Neural progenitor cell (in vitro differentiated cells): ENCODE measurements around the gene GNA14. TPM values are rescaled to one million over a fixed set of nuclear protein-coding genes. Genes with fewer than 3 reads are reported as not detected.
A peak's percentile ranks its signal among the peaks of the same experiment; 100 is the strongest.

ENCODE experiments used
- DNase-seq: peaks from one replicate; pipeline ENCODE4 v3.0.0-alpha.2; 2016; ENCODE audit warnings: low spot score
- H2AFZ ChIP-seq: fragments of 200-600 bp; sonication (generic); replicated peaks from 2 replicates; pipeline ENCODE4 v1.6.1; 2016; ENCODE audit warnings: antibody characterized with exemption
- H3F3A ChIP-seq: fragments of 200-600 bp; sonication (generic); 2 replicates; pipeline ENCODE4 v1.6.1; 2016; ENCODE audit warnings: antibody characterized with exemption, low read depth
- H3K27ac ChIP-seq: fragments of 200-600 bp; sonication (generic); 2 replicates; pipeline ENCODE4 v1.5.1; 2016; ENCODE audit warnings: mild to moderate bottlenecking
- H3K27me3 ChIP-seq: fragments of 200-600 bp; sonication (generic); 2 replicates; pipeline ENCODE4 v1.6.1; 2016; ENCODE audit warnings: mild to moderate bottlenecking, moderate library complexity
- H3K36me3 ChIP-seq: fragments of 200-600 bp; sonication (generic); 2 replicates; pipeline ENCODE4 v1.5.1; 2016
- H3K4me1 ChIP-seq: fragments of 200-600 bp; sonication (generic); 2 replicates; pipeline ENCODE4 v1.6.1; 2016; ENCODE audit warnings: mixed run types
- H3K4me2 ChIP-seq: fragments of 200-600 bp; sonication (generic); 2 replicates; pipeline ENCODE4 v1.6.1; 2016
- H3K4me3 ChIP-seq: fragments of 200-600 bp; sonication (generic); 2 replicates; pipeline ENCODE4 v1.5.1; 2016
- H3K79me2 ChIP-seq: fragments of 200-600 bp; sonication (generic); 2 replicates; pipeline ENCODE4 v1.6.1; 2016; ENCODE audit warnings: low read depth
- H3K9ac ChIP-seq: fragments of 200-600 bp; sonication (generic); 2 replicates; pipeline ENCODE4 v1.6.1; 2016
- H3K9me3 ChIP-seq: fragments of 200-600 bp; sonication (generic); 2 replicates; pipeline ENCODE4 v1.5.1; 2016; ENCODE audit warnings: low read depth
- H4K20me1 ChIP-seq: fragments of 200-600 bp; sonication (generic); 2 replicates; pipeline ENCODE4 v1.6.1; 2016; ENCODE audit warnings: low read depth
- H3K27ac Mint-ChIP-seq: 3 replicates; pipeline ENCODE4 v1.8.0; 2021; ENCODE audit warnings: mixed read lengths
- H3K27me3 Mint-ChIP-seq: 2 replicates; pipeline ENCODE4 v1.8.0; 2022; ENCODE audit warnings: low read depth, mild to moderate bottlenecking, inconsistent platforms, moderate library complexity, mixed read lengths; ENCODE audit not compliant: insufficient read depth
- H3K36me3 Mint-ChIP-seq: 3 replicates; pipeline ENCODE4 v1.8.0; 2021; ENCODE audit warnings: mixed read lengths
- H3K4me1 Mint-ChIP-seq: 3 replicates; pipeline ENCODE4 v1.8.0; 2021; ENCODE audit warnings: mixed read lengths
- H3K4me3 Mint-ChIP-seq: 3 replicates; pipeline ENCODE4 v1.8.0; 2021; ENCODE audit warnings: mild to moderate bottlenecking, moderate library complexity, mixed read lengths
- H3K9me3 Mint-ChIP-seq: 3 replicates; pipeline ENCODE4 v1.8.0; 2020; ENCODE audit warnings: mixed read lengths
- CTCF ChIP-seq: fragments of 200-600 bp; sonication (generic); IDR thresholded peaks from 2 replicates; pipeline ENCODE4 v1.5.1; 2017; ENCODE audit warnings: antibody characterized with exemption, mild to moderate bottlenecking
- EZH2 ChIP-seq: fragments of 200-600 bp; sonication (generic); IDR thresholded peaks from 2 replicates; pipeline ENCODE4 v1.6.1; 2017; ENCODE audit warnings: antibody characterized with exemption, mild to moderate bottlenecking, moderate library complexity
- EZH2phosphoT487 ChIP-seq: fragments of 200-600 bp; sonication (generic); IDR thresholded peaks from 2 replicates; pipeline ENCODE4 v1.6.1; 2017; ENCODE audit warnings: antibody characterized with exemption
- total RNA-seq: library from RNA; depleted of rRNA; stranded (reverse); fragments of >200 nt; gene quantifications from 2 replicates; pipeline ENCODE4 v1.2.3, GENCODE V29; 2015; ENCODE audit warnings: low replicate concordance

The GNA14 gene
- total RNA-seq, 1 donor from 2014 or later: not detected

- Histone ChIP-seq H3K79me2 (no peaks in the 10 kb centered on the region), H3K9me3 (peaks cover 4% of the 10 kb centered on the region), H3F3A (no peaks in the 10 kb centered on the region), H3K9ac (no peak overlapping the region), H3K36me3 (no peaks in the 10 kb centered on the region), H3K4me3 (no peak overlapping the region), H3K4me1 (no peaks in the 10 kb centered on the region), H4K20me1 (no peaks in the 10 kb centered on the region), H3K27me3 (no peaks in the 10 kb centered on the region), H3K27ac (no peak overlapping the region), H3K4me2 (no peak overlapping the region), H2AFZ (no peak overlapping the region)
- Mint-ChIP-seq H3K27me3 (peaks cover 3% of the 10 kb centered on the region), H3K9me3 (peaks cover 20% of the 10 kb centered on the region), H3K27ac (no peak overlapping the region), H3K4me3 (no peak overlapping the region), H3K4me1 (no peaks in the 10 kb centered on the region), H3K36me3 (no peaks in the 10 kb centered on the region)
- TF ChIP-seq EZH2: no peak
- no peak for TF ChIP-seq EZH2phosphoT487
- TF ChIP-seq CTCF: no peak
- no peak for DNase-seq
Measured at GRCh38 chr9:77486968-77487367, 161.2 kb downstream of the GNA14 start.

GRCh38 chr9:77486463-77486862, 161.7 kb downstream of the GNA14 start:
- no peak overlapping the region for H3K27ac ChIP-seq
- no peaks in the 10 kb centered on the region for H3K36me3 Mint-ChIP-seq
- H3K9ac ChIP-seq: no peak overlapping the region
- H3K36me3 ChIP-seq: no peaks in the 10 kb centered on the region
- H4K20me1 ChIP-seq: no peaks in the 10 kb centered on the region
- peaks cover 4% of the 10 kb centered on the region for H3K9me3 ChIP-seq
- H3K79me2 ChIP-seq: no peaks in the 10 kb centered on the region
- no peak overlapping the region for H2AFZ ChIP-seq
- peaks cover 22% of the 10 kb centered on the region for H3K9me3 Mint-ChIP-seq
- peaks cover 3% of the 10 kb centered on the region for H3K27me3 Mint-ChIP-seq
- no peaks in the 10 kb centered on the region for H3K27me3 ChIP-seq
- no peak overlapping the region for H3K4me2 ChIP-seq
- no peaks in the 10 kb centered on the region for H3K4me1 ChIP-seq
- H3K4me3 ChIP-seq: no peak overlapping the region
- DNase-seq: no peak
- H3K27ac Mint-ChIP-seq: no peak overlapping the region
- no peak overlapping the region for H3K4me3 Mint-ChIP-seq
- no peak for TF ChIP-seq EZH2phosphoT487
- no peak for TF ChIP-seq CTCF
- TF ChIP-seq EZH2: no peak
- no peaks in the 10 kb centered on the region for H3K4me1 Mint-ChIP-seq
- H3F3A ChIP-seq: no peaks in the 10 kb centered on the region

GRCh38 chr9:77475641-77476473, 172.3 kb downstream of the GNA14 start:
- Histone ChIP-seq H3K4me3 (no peak overlapping the region), H3K4me1 (no peaks in the 10 kb centered on the region), H3K36me3 (no peaks in the 10 kb centered on the region), H3K9me3 (no peaks in the 10 kb centered on the region), H3F3A (no peaks in the 10 kb centered on the region), H3K9ac (no peak overlapping the region), H3K4me2 (no peak overlapping the region), H3K27ac (no peak overlapping the region), H3K79me2 (no peaks in the 10 kb centered on the region), H4K20me1 (no peaks in the 10 kb centered on the region), H3K27me3 (no peaks in the 10 kb centered on the region), H2AFZ (peak overlapping the region; percentile 46)
- no peaks in the 10 kb centered on the region for H3K27me3 Mint-ChIP-seq
- no peak for TF ChIP-seq CTCF
- TF ChIP-seq EZH2: no peak
- no peak for TF ChIP-seq EZH2phosphoT487
- H3K36me3 Mint-ChIP-seq: no peaks in the 10 kb centered on the region
- no peak for DNase-seq
- no peaks in the 10 kb centered on the region for H3K4me1 Mint-ChIP-seq
- peaks cover 21% of the 10 kb centered on the region for H3K9me3 Mint-ChIP-seq
- no peak overlapping the region for H3K4me3 Mint-ChIP-seq
- no peak overlapping the region for H3K27ac Mint-ChIP-seq
